CD4-positive, alpha-beta T cell treated with Interleukin-10 for 1 hour (primary cell): ENCODE measurements around the gene ATF6.

Source experiments
- DNase-seq: peaks from one replicate; pipeline ENCODE4 v3.0.0-alpha.2; 2020

ATF6 gene

GRCh38 chr1:161836018-161836417, 69.9 kb downstream of the ATF6 start:
- DNase-seq: no peak

- no peak for DNase-seq
Observed at GRCh38 chr1:161838362-161838761, 72.2 kb downstream of the ATF6 start.

GRCh38 chr1:161838885-161839284, 72.8 kb downstream of the ATF6 start:
- no peak for DNase-seq

- DNase-seq: no peak
Observed at GRCh38 chr1:161839591-161839990, 73.5 kb downstream of the ATF6 start.

- DNase-seq: no peak
Observed at GRCh38 chr1:161840363-161840762, 74.2 kb downstream of the ATF6 start.

- DNase-seq: no peak
Observed at GRCh38 chr1:161843156-161843555, 77.0 kb downstream of the ATF6 start.

- DNase-seq: no peak
Observed at GRCh38 chr1:161844696-161845095, 78.6 kb downstream of the ATF6 start.

- no peak for DNase-seq
Observed at GRCh38 chr1:161848676-161849075, 82.6 kb downstream of the ATF6 start.

- no peak for DNase-seq
Observed at GRCh38 chr1:161849518-161849917, 83.4 kb downstream of the ATF6 start.

- DNase-seq: no peak
Observed at GRCh38 chr1:161855260-161855659, 89.1 kb downstream of the ATF6 start.

- DNase-seq: no peak
Observed at GRCh38 chr1:161858271-161858670, 92.2 kb downstream of the ATF6 start.

GRCh38 chr1:161863549-161863948, 97.4 kb downstream of the ATF6 start:
- no peak for DNase-seq

- peak; percentile 13 for DNase-seq
Observed at GRCh38 chr1:161864577-161864976, 98.5 kb downstream of the ATF6 start.

GRCh38 chr1:161866241-161866640, 100.1 kb downstream of the ATF6 start:
- no peak for DNase-seq

- DNase-seq: no peak
Observed at GRCh38 chr1:161868832-161869231, 102.7 kb downstream of the ATF6 start.

- no peak for DNase-seq
Observed at GRCh38 chr1:161869291-161869690, 103.2 kb downstream of the ATF6 start.

GRCh38 chr1:161872506-161872905, 106.4 kb downstream of the ATF6 start:
- no peak for DNase-seq

- DNase-seq: no peak
Observed at GRCh38 chr1:161879261-161879660, 113.1 kb downstream of the ATF6 start.

GRCh38 chr1:161884475-161884874, 118.4 kb downstream of the ATF6 start:
- DNase-seq: no peak

GRCh38 chr1:161885003-161885402, 118.9 kb downstream of the ATF6 start:
- DNase-seq: no peak

GRCh38 chr1:161885759-161886158, 119.6 kb downstream of the ATF6 start:
- no peak for DNase-seq

GRCh38 chr1:161886589-161886988, 120.5 kb downstream of the ATF6 start:
- no peak for DNase-seq

GRCh38 chr1:161887730-161888287, 121.7 kb downstream of the ATF6 start:
- no peak for DNase-seq

GRCh38 chr1:161890574-161890973, 124.5 kb downstream of the ATF6 start:
- DNase-seq: no peak

GRCh38 chr1:161899091-161899490, 133.0 kb downstream of the ATF6 start:
- no peak for DNase-seq

- no peak for DNase-seq
Observed at GRCh38 chr1:161900160-161900559, 134.0 kb downstream of the ATF6 start.
